IMR-90 (cell line): ENCODE measurements around the gene OSGIN1. TPM values are rescaled to one million over a fixed set of nuclear protein-coding genes. Genes with fewer than 3 reads are reported as not detected.

ENCODE experiments used
- ATAC-seq: fragments of 200-7000 bp; cut with Tn5 transposase; 2 replicates; pipeline ENCODE4 v1.9.1; 2020; ENCODE audit warnings: low read depth, mild to moderate bottlenecking, moderate library complexity
- BruUV-seq: library from RNA; stranded (reverse); fragments of 400-500 nt; replicated peaks from 2 replicates; lab custom pipeline; 2021; lab: Mats Ljungman, UMichigan
- CTCF ChIA-PET: fragments of 300-600 bp; formaldehyde crosslinking; extraction: SDS; loops from one replicate; lab custom pipeline; 2021; ENCODE audit warnings: antibody characterized with exemption; lab: Yijun Ruan, JAX
- POLR2A ChIA-PET: fragments of 300-600 bp; sonication (Branson Sonifier 250); formaldehyde crosslinking; loops from one replicate; lab custom pipeline; 2022; ENCODE audit warnings: antibody characterized with exemption; ENCODE audit not compliant: unreplicated experiment; lab: Charles Lee
- DNase-seq: peaks from one replicate; pipeline ENCODE4 v3.0.0; 2013
- H2AFZ ChIP-seq: replicated peaks from 2 replicates; pipeline ENCODE3; 2013; ENCODE audit warnings: low read length, mild to moderate bottlenecking; ENCODE audit not compliant: poor library complexity
- H2AK5ac ChIP-seq: 2 replicates; pipeline ENCODE4 v1.6.1; 2013; ENCODE audit warnings: low read depth, low read length, inconsistent platforms
- H2AK9ac ChIP-seq: replicated peaks from 2 replicates; pipeline ENCODE3; 2013; ENCODE audit warnings: mild to moderate bottlenecking, low read depth, low read length, moderate library complexity; ENCODE audit not compliant: poor library complexity
- H2BK120ac ChIP-seq: 2 replicates; pipeline ENCODE4 v1.6.1; 2013; ENCODE audit warnings: low read depth, low read length, inconsistent platforms
- H2BK15ac ChIP-seq: 3 replicates; pipeline ENCODE4 v1.6.1; 2013; ENCODE audit warnings: low read depth, low read length, inconsistent platforms
- H2BK20ac ChIP-seq: 2 replicates; pipeline ENCODE4 v1.6.1; 2013; ENCODE audit warnings: low read depth, mild to moderate bottlenecking, inconsistent platforms, low read length, moderate library complexity
- H2BK5ac ChIP-seq: 2 replicates; pipeline ENCODE4 v1.6.1; 2013; ENCODE audit warnings: mild to moderate bottlenecking, low read depth, low read length, inconsistent platforms; ENCODE audit not compliant: poor library complexity, severe bottlenecking
- H3K14ac ChIP-seq: replicated peaks from 2 replicates; pipeline ENCODE4 v1.6.1; 2013; ENCODE audit warnings: low read depth, low read length, inconsistent platforms
- H3K18ac ChIP-seq: 2 replicates; pipeline ENCODE4 v1.6.1; 2013; ENCODE audit warnings: low read depth, low read length, control low read depth
- H3K23ac ChIP-seq: 2 replicates; pipeline ENCODE4 v1.6.1; 2013; ENCODE audit warnings: low read depth, low read length, inconsistent platforms
- H3K27ac ChIP-seq: 2 replicates; pipeline ENCODE4 v1.5.1; 2013; ENCODE audit warnings: mild to moderate bottlenecking, control low read depth, low read length; ENCODE audit not compliant: insufficient read depth
- H3K27me3 ChIP-seq: 2 replicates; pipeline ENCODE4 v1.6.1; 2013; ENCODE audit warnings: low read length; ENCODE audit not compliant: control insufficient read depth, insufficient read depth
- H3K36me3 ChIP-seq: 2 replicates; pipeline ENCODE4 v1.6.1; 2013; ENCODE audit warnings: low read length, mixed read lengths; ENCODE audit not compliant: control insufficient read depth, insufficient read depth
- H3K4ac ChIP-seq: 2 replicates; pipeline ENCODE4 v1.6.1; 2013; ENCODE audit warnings: low read depth, low read length, inconsistent platforms
- H3K4me1 ChIP-seq: 2 replicates; pipeline ENCODE4 v1.6.1; 2013; ENCODE audit warnings: low read length, mixed read lengths; ENCODE audit not compliant: control insufficient read depth, insufficient read depth
- H3K4me2 ChIP-seq: 2 replicates; pipeline ENCODE4 v1.6.1; 2013; ENCODE audit warnings: low read depth, mild to moderate bottlenecking, control low read depth, low read length, moderate library complexity
- H3K4me3 ChIP-seq: 2 replicates; pipeline ENCODE4 v1.5.1; 2013; ENCODE audit warnings: low read depth, mild to moderate bottlenecking, control low read depth, low read length, moderate library complexity; ENCODE audit not compliant: insufficient read depth
- H3K56ac ChIP-seq: 2 replicates; pipeline ENCODE4 v1.6.1; 2013; ENCODE audit warnings: low read length, inconsistent platforms; ENCODE audit not compliant: insufficient read depth; ENCODE audit errors: extremely low read depth
- H3K79me1 ChIP-seq, 2 experiments: 2 replicates each; pipeline ENCODE4 v1.6.1; 2013; ENCODE audit warnings: low read length in 2 of 2, inconsistent platforms in 1 of 2, low read depth in 1 of 2
- H3K9ac ChIP-seq: 2 replicates; pipeline ENCODE4 v1.6.1; 2013; ENCODE audit warnings: low read depth, low read length, control low read depth
- H3K9me1 ChIP-seq: 2 replicates; pipeline ENCODE4 v1.6.1; 2013; ENCODE audit warnings: low read length, inconsistent platforms; ENCODE audit not compliant: insufficient read depth
- H3K9me3 ChIP-seq: 2 replicates; pipeline ENCODE4 v1.6.1; 2013; ENCODE audit warnings: low read length; ENCODE audit not compliant: control insufficient read depth, insufficient read depth
- H4K20me1 ChIP-seq: 2 replicates; pipeline ENCODE4 v1.6.1; 2013; ENCODE audit warnings: low read length, inconsistent platforms; ENCODE audit not compliant: insufficient read depth
- H4K5ac ChIP-seq: 2 replicates; pipeline ENCODE4 v1.6.1; 2013; ENCODE audit warnings: mild to moderate bottlenecking, low read depth, low read length, control low read depth
- H4K8ac ChIP-seq, 2 experiments: 2 replicates each; pipeline ENCODE4 v1.6.1; 2013; ENCODE audit warnings: low read depth in 2 of 2, low read length in 2 of 2, control low read depth in 1 of 2, inconsistent platforms in 1 of 2
- H4K91ac ChIP-seq: 2 replicates; pipeline ENCODE4 v1.6.1; 2013; ENCODE audit warnings: low read depth, low read length, inconsistent platforms; ENCODE audit not compliant: insufficient read depth
- CEBPB ChIP-seq: IDR thresholded peaks from 2 replicates; pipeline ENCODE4 v1.6.1; 2012; ENCODE audit warnings: low read depth, low read length, improper control_type of control experiment
- POLR2A ChIP-seq: IDR thresholded peaks from 2 replicates; pipeline ENCODE4 v1.6.1; 2012; ENCODE audit warnings: mild to moderate bottlenecking, low read depth, low read length
- WGBS, 2 experiments: methylation state at CpG; one replicate each; pipeline versions ENCODE4 v1.1.5 to v1.1.7; 2013; ENCODE audit warnings: missing lambda C conversion rate in 2 of 2; ENCODE audit not compliant: insufficient read length in 1 of 2; ENCODE audit errors: extremely low coverage in 2 of 2; 5-methylcytosine and 5-hydroxymethylcytosine counted together
- dilution Hi-C: fragments of 300-500 bp; cut with HindIII; formaldehyde crosslinking; loops from one replicate; pipeline ENCODE4 v1.14.3; 2018; ENCODE audit warnings: low sequenced_read_pairs; ENCODE audit not compliant: unreplicated experiment
- in situ Hi-C: fragments of 300-500 bp; cut with MboI; formaldehyde crosslinking; loops from 3 replicates; pipeline ENCODE4 v1.14.3; 2019; ENCODE audit warnings: low sequenced_read_pairs, inconsistent platforms, mixed read lengths
- intact Hi-C: fragments of 100-400 bp; cut with micrococcal nuclease; formaldehyde crosslinking; loops from 2 replicates; pipeline ENCODE4 v1.10.0; 2022
- polyA plus RNA-seq, 3 experiments: library from polyadenylated mRNA; depleted of rRNA; stranded (reverse); fragments of >200 nt; gene quantifications; 2 replicates each; pipeline ENCODE4 v1.2.3, GENCODE V29; 2012; ENCODE audit warnings: low replicate concordance in 1 of 3
- total RNA-seq: library from RNA; depleted of rRNA; stranded (reverse); fragments of >200 nt; gene quantifications from 2 replicates; pipeline ENCODE4 v1.2.3, GENCODE V29; 2012

OSGIN1 gene
- total and polyA plus RNA-seq, 2 of the 4 experiments (the other 2 are of a cell fraction): 0.90 to 6.4 TPM

- no peaks in the 10 kb centered on the region; the same call in 1 of the 2 replicates for H4K20me1 ChIP-seq
- no peak overlapping the region for H3K27ac ChIP-seq
- no peak overlapping the region for H2BK120ac ChIP-seq
- H3K56ac ChIP-seq: no peak overlapping the region
- H4K5ac ChIP-seq: no peak overlapping the region
- H3K9me1 ChIP-seq: no peaks in the 10 kb centered on the region
- H3K4me1 ChIP-seq: no peaks in the 10 kb centered on the region
- H3K79me1 ChIP-seq: no peaks in the 10 kb centered on the region
- no TSS peak for BruUV-seq
- peaks cover 6% of the 10 kb centered on the region for H3K9me3 ChIP-seq
- WGBS, 2 experiments: 20% methylated on average over 1 of the region's 6 CpGs; no CpG with 5 or more reads in 1 of the 2 experiments
- no peak overlapping the region for H3K4me3 ChIP-seq
- CTCF ChIA-PET: interaction anchor here (0.7 kb wide), 1 partner anchor 1124 kb away, joined by 4 read pairs; no protein-coding TSS in a partner anchor
- no peak overlapping the region for H3K23ac ChIP-seq
- no peak overlapping the region for H3K18ac ChIP-seq
- ATAC-seq (no peak), DNase-seq (no peak)
- no peak overlapping the region for H3K14ac ChIP-seq
- TF ChIP-seq POLR2A (no peak), CEBPB (0 out of 2 replicates have a peak, but pooled peaks have one; percentile 40)
- H3K4ac ChIP-seq: no peak overlapping the region
- H3K9ac ChIP-seq: no peak overlapping the region
- POLR2A ChIA-PET: no interaction called here
- no peaks in the 10 kb centered on the region for H3K36me3 ChIP-seq
- dilution Hi-C loops: no loop called here
- in situ Hi-C loops: no loop called here
- no peak overlapping the region for H3K4me2 ChIP-seq
- no peak overlapping the region for H2BK5ac ChIP-seq
- H4K91ac ChIP-seq: no peak overlapping the region
- H2AK9ac ChIP-seq: no peak overlapping the region
- no peak overlapping the region for H2BK15ac ChIP-seq
- no peak overlapping the region for H2AK5ac ChIP-seq
- intact Hi-C loops: no loop called here
- no peak overlapping the region for H4K8ac ChIP-seq
- no peak overlapping the region for H2BK20ac ChIP-seq
- H3K27me3 ChIP-seq: peaks cover 53% of the 10 kb centered on the region
- H2AFZ ChIP-seq: no peak overlapping the region
Observed at GRCh38 chr16:84009282-84009681, 56.2 kb downstream of the OSGIN1 start.
